22Rv1 (cell line): ENCODE data around the gene DNM2.

Experiments used
- H3K27ac ChIP-seq: fragments of 450-650 bp; 2 replicates; pipeline ENCODE4 v1.5.1; 2017
- ZFX ChIP-seq: fragments of 450-650 bp; IDR thresholded peaks from 2 replicates; pipeline ENCODE4 v1.6.1; 2017; ENCODE audit warnings: antibody characterized with exemption, borderline replicate concordance
- TF ChIP-seq, protein P1 (sequence below): fragments of 450-650 bp; IDR thresholded peaks from 2 replicates; pipeline ENCODE4 v1.5.1; 2017; ENCODE audit warnings: mild to moderate bottlenecking

The DNM2 gene

DNA sequence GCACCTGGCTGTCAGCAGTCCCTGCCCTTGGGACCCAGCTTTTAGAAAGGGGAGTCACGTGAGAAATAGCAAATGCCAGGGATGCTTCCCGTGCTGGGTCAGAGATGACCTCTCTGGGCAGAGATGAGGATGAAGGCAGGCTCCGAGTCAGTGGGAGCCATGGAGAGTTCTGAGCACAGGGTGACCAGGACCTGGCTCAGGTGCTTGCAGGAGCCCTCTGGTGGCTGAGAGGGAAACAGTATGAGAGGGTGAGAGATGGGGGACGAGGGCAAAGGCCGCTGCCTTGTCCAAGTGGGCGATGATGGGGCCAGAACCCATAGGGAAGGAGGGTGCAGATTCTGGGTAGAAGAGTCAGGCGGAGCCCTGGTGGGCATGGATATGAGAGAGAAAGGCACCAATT lies 102.3 kb downstream of the DNM2 start:
- no peak overlapping the region for H3K27ac ChIP-seq
- no peak for TF ChIP-seq ZFX
- TF ChIP-seq, protein P1, sequence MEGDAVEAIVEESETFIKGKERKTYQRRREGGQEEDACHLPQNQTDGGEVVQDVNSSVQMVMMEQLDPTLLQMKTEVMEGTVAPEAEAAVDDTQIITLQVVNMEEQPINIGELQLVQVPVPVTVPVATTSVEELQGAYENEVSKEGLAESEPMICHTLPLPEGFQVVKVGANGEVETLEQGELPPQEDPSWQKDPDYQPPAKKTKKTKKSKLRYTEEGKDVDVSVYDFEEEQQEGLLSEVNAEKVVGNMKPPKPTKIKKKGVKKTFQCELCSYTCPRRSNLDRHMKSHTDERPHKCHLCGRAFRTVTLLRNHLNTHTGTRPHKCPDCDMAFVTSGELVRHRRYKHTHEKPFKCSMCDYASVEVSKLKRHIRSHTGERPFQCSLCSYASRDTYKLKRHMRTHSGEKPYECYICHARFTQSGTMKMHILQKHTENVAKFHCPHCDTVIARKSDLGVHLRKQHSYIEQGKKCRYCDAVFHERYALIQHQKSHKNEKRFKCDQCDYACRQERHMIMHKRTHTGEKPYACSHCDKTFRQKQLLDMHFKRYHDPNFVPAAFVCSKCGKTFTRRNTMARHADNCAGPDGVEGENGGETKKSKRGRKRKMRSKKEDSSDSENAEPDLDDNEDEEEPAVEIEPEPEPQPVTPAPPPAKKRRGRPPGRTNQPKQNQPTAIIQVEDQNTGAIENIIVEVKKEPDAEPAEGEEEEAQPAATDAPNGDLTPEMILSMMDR = peak; percentile 24; the same call in 1 of the 2 replicates

DNA sequence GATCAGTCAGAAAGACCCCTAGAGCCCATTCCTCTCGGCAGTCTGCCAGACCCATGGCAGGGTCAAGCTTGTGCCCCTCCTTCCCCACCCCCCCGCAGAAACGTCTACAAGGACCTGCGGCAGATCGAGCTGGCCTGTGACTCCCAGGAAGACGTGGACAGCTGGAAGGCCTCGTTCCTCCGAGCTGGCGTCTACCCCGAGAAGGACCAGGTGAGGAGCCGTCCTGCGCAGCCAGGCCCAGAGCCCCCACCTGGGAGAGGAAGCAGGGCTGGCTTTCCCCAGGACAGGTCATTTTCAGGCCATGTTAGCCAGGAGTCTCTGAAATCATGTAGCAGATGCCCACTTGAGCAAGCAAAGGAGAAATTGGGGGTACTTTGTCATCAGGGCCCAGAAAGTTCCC lies 105.8 kb downstream of the DNM2 start:
- H3K27ac ChIP-seq = no peak overlapping the region
- no peak for TF ChIP-seq ZFX
- TF ChIP-seq, protein P1 = no peak

DNA sequence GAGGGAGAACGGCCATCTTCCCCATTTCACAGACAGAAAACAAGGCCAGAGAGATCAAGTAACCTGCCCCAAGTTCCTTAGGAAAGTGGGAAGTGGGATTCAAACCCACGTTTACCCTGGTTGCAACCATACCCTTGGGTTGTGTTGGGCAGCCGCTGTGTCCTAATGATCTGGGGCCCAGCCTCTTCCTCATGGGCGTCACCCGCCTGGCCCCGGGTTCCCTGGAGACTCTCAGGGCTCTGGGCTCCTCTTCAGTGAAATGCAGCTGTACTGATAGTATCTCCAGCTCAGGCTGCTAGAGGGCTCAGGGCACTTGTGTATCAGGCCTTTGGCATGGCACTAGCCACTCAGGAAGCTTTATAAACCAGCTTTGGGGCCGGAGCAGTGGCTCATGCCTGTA lies 108.4 kb downstream of the DNM2 start:
- H3K27ac ChIP-seq = no peak overlapping the region
- TF ChIP-seq, protein P1 = no peak
- TF ChIP-seq ZFX = no peak

DNA sequence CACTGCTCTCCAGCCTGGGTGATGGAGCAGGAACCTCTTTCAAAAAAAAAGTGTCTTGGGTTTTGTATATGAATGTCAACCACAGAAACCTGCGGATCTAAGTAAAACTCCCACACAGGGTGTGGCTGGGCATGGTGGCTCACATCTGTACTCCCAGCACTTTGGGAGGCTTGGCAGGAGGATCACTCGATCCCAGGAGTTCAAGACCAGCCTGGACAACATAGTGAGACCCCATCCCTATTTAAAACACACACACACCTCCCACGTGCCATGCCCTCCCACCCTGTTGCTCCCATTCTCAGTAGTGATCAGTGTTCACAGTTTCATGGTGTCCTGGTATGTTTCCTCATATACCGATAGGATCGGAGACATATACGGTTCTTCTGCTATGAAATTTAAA lies 109.0 kb downstream of the DNM2 start:
- no peak for TF ChIP-seq ZFX
- TF ChIP-seq, protein P1 = no peak

DNA sequence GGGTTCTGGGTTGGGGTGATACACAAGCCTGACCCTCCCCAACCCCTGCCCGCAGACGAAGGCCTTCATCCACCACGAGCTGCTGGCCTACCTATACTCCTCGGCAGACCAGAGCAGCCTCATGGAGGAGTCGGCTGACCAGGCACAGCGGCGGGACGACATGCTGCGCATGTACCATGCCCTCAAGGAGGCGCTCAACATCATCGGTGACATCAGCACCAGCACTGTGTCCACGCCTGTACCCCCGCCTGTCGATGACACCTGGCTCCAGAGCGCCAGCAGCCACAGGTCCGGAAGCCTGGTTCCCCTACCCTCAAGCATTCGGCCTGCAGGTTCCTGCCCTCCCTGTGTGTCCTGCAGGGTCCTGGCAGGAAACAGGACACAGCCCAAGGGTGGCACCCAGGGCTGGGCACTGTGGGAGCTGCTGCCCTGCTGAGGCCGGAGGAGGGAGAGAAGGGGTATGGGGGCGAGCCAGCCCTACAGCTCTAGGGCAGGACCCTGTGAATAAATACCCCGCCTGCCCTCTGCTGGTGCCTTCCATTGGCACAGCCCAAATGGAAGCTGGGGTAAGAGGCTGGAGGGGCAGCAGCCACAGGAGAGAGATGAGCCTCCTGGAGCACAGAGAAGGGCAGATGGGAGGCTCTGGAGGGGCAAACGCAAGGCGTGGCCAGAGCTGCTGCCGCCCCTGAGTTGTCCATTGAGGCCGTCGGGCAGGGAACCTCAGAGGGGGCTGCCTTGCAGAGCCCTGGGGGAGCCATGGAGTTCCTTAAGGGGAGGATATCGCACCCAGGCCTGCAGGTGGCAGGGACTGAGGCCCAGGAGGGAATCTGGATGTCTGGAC lies 111.3 kb downstream of the DNM2 start:
- TF ChIP-seq, protein P1 = peak; percentile 20; the same call in 1 of the 2 replicates
- TF ChIP-seq ZFX = no peak
- H3K27ac ChIP-seq = no peak overlapping the region

More for the DNA sequence above, 109.0 kb downstream of the DNM2 start:
- no peak overlapping the region for H3K27ac ChIP-seq

DNA sequence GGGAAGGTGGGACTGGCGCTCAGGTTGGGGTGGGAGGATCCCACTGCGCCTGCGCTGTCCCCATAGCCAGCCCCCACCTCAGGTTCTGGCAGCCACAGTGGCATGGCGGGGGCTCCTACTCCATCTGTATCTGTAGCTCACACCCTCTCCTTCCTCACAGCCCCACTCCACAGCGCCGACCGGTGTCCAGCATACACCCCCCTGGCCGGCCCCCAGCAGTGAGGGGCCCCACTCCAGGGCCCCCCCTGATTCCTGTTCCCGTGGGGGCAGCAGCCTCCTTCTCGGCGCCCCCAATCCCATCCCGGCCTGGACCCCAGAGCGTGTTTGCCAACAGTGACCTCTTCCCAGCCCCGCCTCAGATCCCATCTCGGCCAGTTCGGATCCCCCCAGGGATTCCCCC lies 112.1 kb downstream of the DNM2 start:
- no peak for TF ChIP-seq ZFX
- TF ChIP-seq, protein P1 = no peak
- no peak overlapping the region for H3K27ac ChIP-seq

DNA sequence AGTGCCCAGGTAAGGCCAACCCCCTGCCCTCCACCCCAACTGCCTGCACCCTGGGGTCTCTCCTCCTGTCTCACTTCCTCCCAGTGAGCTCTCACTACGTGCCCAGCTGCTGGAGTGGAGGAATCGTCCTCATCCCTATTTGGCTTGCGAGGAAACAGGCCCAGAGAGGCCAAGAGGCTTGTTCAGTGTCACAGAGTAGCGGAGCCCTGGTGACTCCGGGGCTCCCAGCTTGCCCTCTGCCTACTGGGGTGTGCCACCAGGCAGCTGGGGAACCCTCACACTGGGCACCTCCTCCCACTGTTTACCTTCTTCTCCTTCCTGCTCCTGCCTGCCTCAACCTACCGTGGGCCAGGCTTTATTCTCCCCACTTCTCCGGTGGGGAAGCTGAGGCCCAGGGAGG lies 112.5 kb downstream of the DNM2 start:
- no peak for TF ChIP-seq ZFX
- TF ChIP-seq, protein P1 = no peak
- no peak overlapping the region for H3K27ac ChIP-seq
